ENCODE measurements around the gene INS. TPM values are rescaled to one million over a fixed set of nuclear protein-coding genes. Genes with fewer than 3 reads are reported as not detected.

Gene INS
- total RNA-seq, 4 donors from 2014 or later = not detected

DNA sequence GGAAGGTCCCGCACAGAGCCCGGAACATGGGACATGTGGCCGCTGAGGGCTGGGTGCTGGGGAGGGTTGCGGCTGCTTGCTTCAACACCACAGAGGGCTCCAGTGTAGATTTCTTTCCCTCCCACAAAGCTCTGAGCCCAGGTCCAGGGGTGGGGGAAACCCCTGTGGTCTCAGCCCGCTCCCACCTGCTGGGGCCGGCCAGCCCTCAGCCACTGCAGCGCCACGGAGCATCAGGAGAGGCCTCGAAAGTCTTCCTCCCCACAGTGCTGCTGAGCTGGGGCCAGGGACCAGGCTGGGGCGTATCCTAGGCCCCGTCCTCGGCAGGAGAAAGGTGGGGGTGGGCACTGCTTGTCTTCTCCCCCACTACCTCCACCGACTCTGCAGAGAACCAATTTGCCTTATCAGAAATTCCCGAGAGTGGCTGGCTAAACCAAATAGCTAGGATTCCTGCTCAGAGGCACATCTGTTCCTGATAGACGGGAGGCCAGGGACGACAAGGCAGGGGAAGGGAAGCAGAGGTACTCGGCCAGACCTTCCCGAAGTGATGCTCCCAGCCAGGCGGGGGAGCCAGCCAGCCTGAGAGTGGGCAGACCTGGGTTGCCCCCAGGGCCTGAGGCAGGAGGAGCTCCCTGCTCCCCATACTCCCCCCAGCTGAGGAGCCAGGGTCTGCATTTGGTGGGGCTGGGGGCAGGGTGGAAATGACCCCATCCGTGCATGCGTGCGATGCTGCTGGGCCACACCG, 40.5 kb downstream of the INS start:
- peaks cover 64% of the 10 kb centered on the region for H3K27me3 ChIP-seq
- no peak overlapping the region for H3K27ac ChIP-seq
- ATAC-seq = no peak
- H3K9me3 ChIP-seq = peaks cover 0 to 31% (median 0%) of the 10 kb centered on the region in 3 donors
- no peak overlapping the region for H3K4me3 ChIP-seq
- no peaks in the 10 kb centered on the region for H3K36me3 ChIP-seq
- 64 to 80% methylated on average over 3 to 5 of the region's 23 CpGs for WGBS, 2 donors (ENCODE audit: low coverage in 1 of 2)
- TF ChIP-seq EP300 (IDR thresholded peaks at IDR 0.05) (no peak), POLR2AphosphoS5 (IDR thresholded peaks at IDR 0.05) (no peak), POLR2A (IDR thresholded peaks at IDR 0.05) (no peak)
- TF ChIP-seq, protein P1, sequence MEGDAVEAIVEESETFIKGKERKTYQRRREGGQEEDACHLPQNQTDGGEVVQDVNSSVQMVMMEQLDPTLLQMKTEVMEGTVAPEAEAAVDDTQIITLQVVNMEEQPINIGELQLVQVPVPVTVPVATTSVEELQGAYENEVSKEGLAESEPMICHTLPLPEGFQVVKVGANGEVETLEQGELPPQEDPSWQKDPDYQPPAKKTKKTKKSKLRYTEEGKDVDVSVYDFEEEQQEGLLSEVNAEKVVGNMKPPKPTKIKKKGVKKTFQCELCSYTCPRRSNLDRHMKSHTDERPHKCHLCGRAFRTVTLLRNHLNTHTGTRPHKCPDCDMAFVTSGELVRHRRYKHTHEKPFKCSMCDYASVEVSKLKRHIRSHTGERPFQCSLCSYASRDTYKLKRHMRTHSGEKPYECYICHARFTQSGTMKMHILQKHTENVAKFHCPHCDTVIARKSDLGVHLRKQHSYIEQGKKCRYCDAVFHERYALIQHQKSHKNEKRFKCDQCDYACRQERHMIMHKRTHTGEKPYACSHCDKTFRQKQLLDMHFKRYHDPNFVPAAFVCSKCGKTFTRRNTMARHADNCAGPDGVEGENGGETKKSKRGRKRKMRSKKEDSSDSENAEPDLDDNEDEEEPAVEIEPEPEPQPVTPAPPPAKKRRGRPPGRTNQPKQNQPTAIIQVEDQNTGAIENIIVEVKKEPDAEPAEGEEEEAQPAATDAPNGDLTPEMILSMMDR (IDR thresholded peaks at IDR 0.05) = no peak
- H3K4me1 ChIP-seq = no peaks in the 10 kb centered on the region

DNA sequence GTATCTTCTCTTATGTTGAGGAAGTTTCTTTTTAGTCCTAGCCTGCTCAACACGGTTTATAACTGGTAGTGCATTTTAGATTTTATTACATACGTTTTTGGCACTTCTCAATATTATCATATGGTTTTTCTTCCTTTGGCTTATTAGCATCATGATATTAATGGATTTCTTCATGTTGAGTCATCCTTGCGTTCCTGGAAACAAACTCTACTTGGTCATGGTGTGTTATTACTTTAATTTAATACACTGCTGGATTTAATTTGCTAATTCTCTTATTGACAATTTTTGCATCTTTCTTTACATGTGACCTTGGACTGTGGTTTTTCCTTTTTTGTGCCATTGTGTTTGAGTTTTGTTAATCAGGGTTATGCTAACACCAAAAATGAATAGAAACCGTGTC, 42.3 kb downstream of the INS start:
- no peak overlapping the region for H3K27ac ChIP-seq
- H3K36me3 ChIP-seq = no peaks in the 10 kb centered on the region
- H3K4me1 ChIP-seq = no peaks in the 10 kb centered on the region
- WGBS, 2 donors (ENCODE audit: low coverage in 1 of 2) = 73 to 87% methylated on average over 4 of the region's 4 CpGs
- H3K27me3 ChIP-seq = peaks cover 65% of the 10 kb centered on the region
- H3K4me3 ChIP-seq = no peak overlapping the region
- ATAC-seq = no peak
- TF ChIP-seq POLR2AphosphoS5 (IDR thresholded peaks at IDR 0.05) = no peak
- TF ChIP-seq, protein P1 (IDR thresholded peaks at IDR 0.05) = no peak
- peaks cover 0 to 34% (median 0%) of the 10 kb centered on the region in 3 donors for H3K9me3 ChIP-seq

DNA sequence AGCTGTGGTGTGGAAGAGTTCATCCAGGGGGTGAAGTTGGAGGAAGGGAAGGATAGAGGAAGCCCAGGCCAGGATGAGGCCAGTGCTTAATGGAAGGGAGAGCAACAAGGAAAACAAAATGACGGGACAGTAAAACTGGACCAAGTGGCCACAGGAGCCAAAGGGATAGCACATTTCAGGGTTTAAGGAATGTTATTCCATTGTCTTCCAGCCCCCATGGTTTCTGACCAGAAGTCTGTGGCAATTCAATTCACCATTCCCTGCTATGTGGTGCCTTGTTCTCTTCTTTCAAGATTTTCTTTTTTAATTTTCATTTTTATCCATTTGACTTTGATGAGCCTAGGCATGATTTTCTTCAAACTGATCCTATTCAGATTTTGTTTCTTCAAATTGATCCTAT, 44.3 kb downstream of the INS start:
- WGBS, 2 donors (ENCODE audit: low coverage in 1 of 2) = 67 to 100% methylated on average over 1 of the region's 1 CpG
- Histone ChIP-seq H3K27ac (no peak overlapping the region), H3K27me3 (peaks cover 46% of the 10 kb centered on the region), H3K4me3 (no peak overlapping the region), H3K36me3 (no peaks in the 10 kb centered on the region), H3K9me3 (peaks cover 0 to 34% (median 0%) of the 10 kb centered on the region in 3 donors), H3K4me1 (no peaks in the 10 kb centered on the region)
- no peak for ATAC-seq
- no peak for TF ChIP-seq POLR2A (IDR thresholded peaks at IDR 0.05)
- TF ChIP-seq POLR2AphosphoS5 (IDR thresholded peaks at IDR 0.05) = no peak
- TF ChIP-seq EP300 (IDR thresholded peaks at IDR 0.05) = no peak
- TF ChIP-seq, protein P1 (IDR thresholded peaks at IDR 0.05) = no peak

DNA sequence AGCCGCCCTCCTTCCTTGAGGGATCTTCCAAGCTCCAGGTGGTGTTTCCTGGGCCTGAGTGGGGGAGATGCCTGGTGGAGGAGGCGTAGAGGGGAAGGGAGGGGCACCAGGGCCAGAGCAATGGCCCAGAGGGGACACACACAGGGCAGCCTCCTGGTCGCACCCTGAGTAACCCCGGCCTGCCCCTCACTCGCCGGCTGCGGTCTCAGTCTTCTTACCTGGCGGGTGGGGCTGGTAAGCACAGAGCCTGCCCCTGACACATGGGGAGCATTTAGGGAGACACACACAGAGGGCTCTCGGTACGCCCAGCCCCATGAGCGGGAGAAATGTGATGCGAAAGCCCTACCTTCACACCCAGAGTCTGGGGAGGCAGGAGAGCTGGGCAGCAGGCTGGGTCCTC, 45.7 kb downstream of the INS start:
- Histone ChIP-seq H3K9me3 (peaks cover 0 to 34% (median 0%) of the 10 kb centered on the region in 3 donors), H3K27me3 (peaks cover 32% of the 10 kb centered on the region), H3K36me3 (no peaks in the 10 kb centered on the region), H3K27ac (no peak overlapping the region), H3K4me3 (no peak overlapping the region), H3K4me1 (no peaks in the 10 kb centered on the region)
- no peak for ATAC-seq
- 40% methylated on average over 1 of the region's 12 CpGs; no CpG with 5 or more reads in 1 of the 2 donors for WGBS, 2 donors (ENCODE audit: low coverage in 1 of 2)
- TF ChIP-seq EP300 (IDR thresholded peaks at IDR 0.05) = no peak
- no peak for TF ChIP-seq POLR2A (IDR thresholded peaks at IDR 0.05)
- TF ChIP-seq POLR2AphosphoS5 (IDR thresholded peaks at IDR 0.05) = no peak
- TF ChIP-seq, protein P1 (IDR thresholded peaks at IDR 0.05) = no peak
